Keratinocyte (primary cell): ENCODE data around the gene COTL1.

ENCODE experiments used
- EZH2 ChIP-seq: IDR thresholded peaks from one replicate; pipeline ENCODE4 v1.6.1; 2012; ENCODE audit warnings: inconsistent platforms, mild to moderate bottlenecking, low read length, moderate library complexity
- TF ChIP-seq, protein P1 (sequence below), 3 experiments: IDR thresholded peaks in 1 of 3; conservative IDR thresholded peaks in 1 of 3; optimal IDR thresholded peaks in 1 of 3; 2 replicates in 2 of 3; 3 replicates in 1 of 3; pipeline versions ENCODE3 to v1.5.1; 2011; ENCODE audit warnings: low read length in 3 of 3, mild to moderate bottlenecking in 3 of 3, moderate library complexity in 2 of 3, control low read depth in 1 of 3, inconsistent platforms in 1 of 3; ENCODE audit not compliant: insufficient read depth in 2 of 3; ENCODE audit errors: extremely low read depth in 1 of 3

DNA sequence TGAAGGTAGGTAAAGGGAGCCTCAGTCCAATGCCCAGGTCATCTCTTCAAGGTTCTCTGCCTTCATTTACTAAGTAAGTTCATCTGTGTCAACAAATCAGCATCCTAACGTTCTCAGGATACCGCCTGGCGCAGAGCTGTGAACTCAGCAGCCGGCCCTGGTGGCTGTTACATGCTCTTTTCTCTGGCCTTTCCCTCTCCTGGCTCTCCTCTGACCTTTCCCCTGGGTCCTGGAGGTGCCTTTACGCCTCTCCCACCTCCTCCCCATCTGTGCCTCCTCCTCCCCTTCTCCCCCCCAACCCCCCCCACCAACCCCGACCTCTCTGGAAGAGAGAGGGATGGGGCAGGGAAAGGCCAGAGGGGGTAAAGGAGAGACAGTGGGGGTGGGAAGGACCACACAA, 19.5 kb downstream of the COTL1 start:
- no peak for TF ChIP-seq EZH2
- TF ChIP-seq, protein P1, sequence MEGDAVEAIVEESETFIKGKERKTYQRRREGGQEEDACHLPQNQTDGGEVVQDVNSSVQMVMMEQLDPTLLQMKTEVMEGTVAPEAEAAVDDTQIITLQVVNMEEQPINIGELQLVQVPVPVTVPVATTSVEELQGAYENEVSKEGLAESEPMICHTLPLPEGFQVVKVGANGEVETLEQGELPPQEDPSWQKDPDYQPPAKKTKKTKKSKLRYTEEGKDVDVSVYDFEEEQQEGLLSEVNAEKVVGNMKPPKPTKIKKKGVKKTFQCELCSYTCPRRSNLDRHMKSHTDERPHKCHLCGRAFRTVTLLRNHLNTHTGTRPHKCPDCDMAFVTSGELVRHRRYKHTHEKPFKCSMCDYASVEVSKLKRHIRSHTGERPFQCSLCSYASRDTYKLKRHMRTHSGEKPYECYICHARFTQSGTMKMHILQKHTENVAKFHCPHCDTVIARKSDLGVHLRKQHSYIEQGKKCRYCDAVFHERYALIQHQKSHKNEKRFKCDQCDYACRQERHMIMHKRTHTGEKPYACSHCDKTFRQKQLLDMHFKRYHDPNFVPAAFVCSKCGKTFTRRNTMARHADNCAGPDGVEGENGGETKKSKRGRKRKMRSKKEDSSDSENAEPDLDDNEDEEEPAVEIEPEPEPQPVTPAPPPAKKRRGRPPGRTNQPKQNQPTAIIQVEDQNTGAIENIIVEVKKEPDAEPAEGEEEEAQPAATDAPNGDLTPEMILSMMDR (optimal IDR thresholded peaks at IDR 0.05 in 1 of 3, IDR thresholded peaks at IDR 0.05 in 1 of 3, conservative IDR thresholded peaks at IDR 0.05 in 1 of 3; ENCODE audit: extremely low read depth in 1 of 3, insufficient read depth in 2 of 3, low read length in 3 of 3): no peak
